ENCODE data around the gene F2RL3.

GRCh38 chr19:16847430-16847829, 41.4 kb upstream of the F2RL3 start:
- no peak for TF ChIP-seq GTF2F1 (IDR thresholded peaks at IDR 0.05; ENCODE audit: borderline replicate concordance, low read depth, low read length)
- no peak for TF ChIP-seq JUND (IDR thresholded peaks at IDR 0.05; ENCODE audit: low read length)
- TF ChIP-seq POLR2AphosphoS5 (IDR thresholded peaks at IDR 0.05; ENCODE audit: low read depth, low read length): no peak
- TF ChIP-seq EZH2 (IDR thresholded peaks at IDR 0.05; ENCODE audit: low read depth, low read length, severe bottlenecking): no peak
- no peak for TF ChIP-seq POLR2A (IDR thresholded peaks at IDR 0.05; ENCODE audit: control extremely low read depth in 1 of 2, low read depth in 2 of 2, low read length in 2 of 2)
- TF ChIP-seq CEBPB (IDR thresholded peaks at IDR 0.05; ENCODE audit: low read depth, low read length): no peak
- TF ChIP-seq EP300 (IDR thresholded peaks at IDR 0.05; ENCODE audit: borderline replicate concordance in 1 of 2, low read depth in 2 of 2, low read length in 2 of 2): no peak
- no peak for TF ChIP-seq CTCF (IDR thresholded peaks at IDR 0.05; ENCODE audit: control extremely low read depth in 1 of 3, insufficient read depth in 1 of 3, low read depth in 1 of 3, low read length in 3 of 3)
- no peak for TF ChIP-seq BCL11A (IDR thresholded peaks at IDR 0.05; ENCODE audit: low read depth in 2 of 2, low read length in 2 of 2)
- no peak for TF ChIP-seq SIN3A (conservative IDR thresholded peaks at IDR 0.05 in 1 of 2, IDR thresholded peaks at IDR 0.05 in 1 of 2; ENCODE audit: low read depth in 1 of 2, low read length in 2 of 2)
- TF ChIP-seq TCF12 (IDR thresholded peaks at IDR 0.05; ENCODE audit: low read depth, low read length): no peak
- TF ChIP-seq SP1 (IDR thresholded peaks at IDR 0.05; ENCODE audit: low read depth, low read length): no peak

All from H1 (cell line).